ENCODE measurements around the gene DDX47. TPM values are rescaled to one million over a fixed set of nuclear protein-coding genes. Genes with fewer than 3 reads are reported as not detected.
A peak's percentile ranks its signal among the peaks of the same experiment; 100 is the strongest.

DDX47 gene
- total and polyA plus RNA-seq, 2 of the 4 experiments (the other 2 are of a cell fraction), result 77.8 to 89.5 TPM

DNA sequence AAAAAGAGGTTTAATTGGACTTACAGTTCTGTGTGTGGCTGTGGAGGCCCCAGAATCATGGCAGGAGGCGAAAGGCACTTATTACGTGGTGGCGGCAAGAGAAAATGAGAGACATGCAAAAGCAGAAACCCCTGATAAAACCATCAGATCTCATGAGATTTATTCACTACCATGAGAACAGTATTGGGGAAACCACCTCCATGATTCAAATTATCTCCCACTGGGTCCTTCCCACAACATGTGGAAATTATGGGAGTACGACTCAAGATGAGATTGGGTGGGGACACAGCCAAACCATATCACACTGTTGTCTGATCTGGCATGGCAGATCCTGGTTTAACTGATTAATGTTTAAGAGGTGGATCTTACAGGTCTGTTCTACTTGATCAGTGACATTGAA lies 5.6 kb downstream of the DDX47 start:
- TF ChIP-seq CEBPB (IDR thresholded peaks at IDR 0.05; ENCODE audit: low read depth, low read length) (no peak), FOS (IDR thresholded peaks at IDR 0.05; ENCODE audit: low read depth, low read length) (no peak), MXI1 (IDR thresholded peaks at IDR 0.05; ENCODE audit: borderline replicate concordance, low read depth, low read length) (no peak), RCOR1 (IDR thresholded peaks at IDR 0.05; ENCODE audit: insufficient replicate concordance, low read length) (no peak), RFX5 (IDR thresholded peaks at IDR 0.05; ENCODE audit: low read depth, low read length) (no peak), SMC3 (IDR thresholded peaks at IDR 0.05; ENCODE audit: low read depth, low read length) (no peak), NFE2L2 (IDR thresholded peaks at IDR 0.05; ENCODE audit: low read depth, low read length) (no peak), POLR2A (IDR thresholded peaks at IDR 0.05; ENCODE audit: low read depth, low read length) (no peak), MAFK (IDR thresholded peaks at IDR 0.05; ENCODE audit: low read depth, low read length) (no peak), RAD21 (IDR thresholded peaks at IDR 0.05; ENCODE audit: low read length) (no peak)
- TF ChIP-seq, protein P1, sequence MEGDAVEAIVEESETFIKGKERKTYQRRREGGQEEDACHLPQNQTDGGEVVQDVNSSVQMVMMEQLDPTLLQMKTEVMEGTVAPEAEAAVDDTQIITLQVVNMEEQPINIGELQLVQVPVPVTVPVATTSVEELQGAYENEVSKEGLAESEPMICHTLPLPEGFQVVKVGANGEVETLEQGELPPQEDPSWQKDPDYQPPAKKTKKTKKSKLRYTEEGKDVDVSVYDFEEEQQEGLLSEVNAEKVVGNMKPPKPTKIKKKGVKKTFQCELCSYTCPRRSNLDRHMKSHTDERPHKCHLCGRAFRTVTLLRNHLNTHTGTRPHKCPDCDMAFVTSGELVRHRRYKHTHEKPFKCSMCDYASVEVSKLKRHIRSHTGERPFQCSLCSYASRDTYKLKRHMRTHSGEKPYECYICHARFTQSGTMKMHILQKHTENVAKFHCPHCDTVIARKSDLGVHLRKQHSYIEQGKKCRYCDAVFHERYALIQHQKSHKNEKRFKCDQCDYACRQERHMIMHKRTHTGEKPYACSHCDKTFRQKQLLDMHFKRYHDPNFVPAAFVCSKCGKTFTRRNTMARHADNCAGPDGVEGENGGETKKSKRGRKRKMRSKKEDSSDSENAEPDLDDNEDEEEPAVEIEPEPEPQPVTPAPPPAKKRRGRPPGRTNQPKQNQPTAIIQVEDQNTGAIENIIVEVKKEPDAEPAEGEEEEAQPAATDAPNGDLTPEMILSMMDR (conservative IDR thresholded peaks at IDR 0.05; ENCODE audit: low read depth, low read length), result no peak
- H3K23ac ChIP-seq (ENCODE audit: low read depth, low read length), result peak overlapping the region; percentile 98
- in situ Hi-C loops (cut with MboI; ENCODE audit: low sequenced_read_pairs), result no loop called here
- peak overlapping the region; percentile 96; the same call in 1 of the 2 replicates for H4K5ac ChIP-seq (ENCODE audit: low read depth, low read length)
- peak overlapping the region; percentile 69 to 96 for H4K8ac ChIP-seq (ENCODE audit: low read depth in 2 of 2, low read length in 2 of 2)
- peak overlapping the region; percentile 79 for H3K56ac ChIP-seq (ENCODE audit: extremely low read depth, insufficient read depth, low read length)
- H3K79me1 ChIP-seq (ENCODE audit: low read depth in 1 of 2, low read length in 2 of 2), result peaks cover 24 to 68% of the 10 kb centered on the region in 2 experiments
- no CpG with 5 or more reads among the region's 4 CpGs for WGBS, 2 experiments (ENCODE audit: extremely low coverage in 2 of 2, insufficient read length in 1 of 2)
- no peaks in the 10 kb centered on the region for H3K9me3 ChIP-seq (ENCODE audit: control insufficient read depth, insufficient read depth, low read length)
- BruUV-seq (replicated peaks), result no TSS peak
- peak overlapping the region; percentile 92; the same call in 1 of the 2 replicates for H3K18ac ChIP-seq (ENCODE audit: low read depth, low read length)
- H2BK20ac ChIP-seq (ENCODE audit: low read depth, low read length), result peak overlapping the region; percentile 97
- no peak for DNase-seq
- peaks cover 7% of the 10 kb centered on the region; the same call in 1 of the 2 replicates for H4K20me1 ChIP-seq (ENCODE audit: insufficient read depth, low read length)
- no peak overlapping the region for H2AK9ac ChIP-seq (replicated peaks; ENCODE audit: low read depth, low read length, poor library complexity)
- H3K36me3 ChIP-seq (ENCODE audit: control insufficient read depth, insufficient read depth, low read length), result peaks cover 13% of the 10 kb centered on the region
- ChIA-PET CTCF (interaction anchor here (1.0 kb wide), 1 partner anchor 157 kb away, joined by 4 read pairs; no protein-coding TSS in a partner anchor), POLR2A (ENCODE audit: unreplicated experiment) (interaction anchor here (0.6 to 1.3 kb wide), 5 partner anchors 10 to 1962 kb away, joined by 3 to 5 read pairs (median 3); no protein-coding TSS in a partner anchor)
- peak overlapping the region; percentile 86 for H3K27ac ChIP-seq (ENCODE audit: insufficient read depth, low read length)
- H3K14ac ChIP-seq (replicated peaks; ENCODE audit: low read depth, low read length), result peak overlapping the region; percentile 96
- H3K9me1 ChIP-seq (ENCODE audit: insufficient read depth, low read length), result peaks cover 8% of the 10 kb centered on the region
- peak overlapping the region; percentile 33; the same call in 1 of the 2 replicates for H3K9ac ChIP-seq (ENCODE audit: low read depth, low read length)
- H3K4me3 ChIP-seq (ENCODE audit: insufficient read depth, low read depth, low read length), result no peak overlapping the region
- intact Hi-C loops (cut with micrococcal nuclease), result loop anchor here (5.0 kb wide), 1 partner anchor 91 kb away; no protein-coding TSS in a partner anchor
- peak overlapping the region; percentile 91 for H2AK5ac ChIP-seq (ENCODE audit: low read depth, low read length)
- H3K4me1 ChIP-seq (ENCODE audit: control insufficient read depth, insufficient read depth, low read length), result peaks cover 25% of the 10 kb centered on the region
- H2BK15ac ChIP-seq (ENCODE audit: low read depth, low read length), result peak overlapping the region; percentile 89; the same call in 2 of the 3 replicates
- H4K91ac ChIP-seq (ENCODE audit: insufficient read depth, low read depth, low read length), result peak overlapping the region; percentile 72
- H3K27me3 ChIP-seq (ENCODE audit: control insufficient read depth, insufficient read depth, low read length), result no peaks in the 10 kb centered on the region
- H2BK120ac ChIP-seq (ENCODE audit: low read depth, low read length), result peak overlapping the region; percentile 92
- no peak for ATAC-seq (ENCODE audit: low read depth)
- no peak overlapping the region for H2AFZ ChIP-seq (replicated peaks; ENCODE audit: low read length, poor library complexity)
- H3K4ac ChIP-seq (ENCODE audit: low read depth, low read length), result peak overlapping the region; percentile 91
- dilution Hi-C loops (cut with HindIII; ENCODE audit: low sequenced_read_pairs, unreplicated experiment), result no loop called here
- H3K4me2 ChIP-seq (ENCODE audit: low read depth, low read length), result peak overlapping the region; percentile 8; the same call in 1 of the 2 replicates
- peak overlapping the region; percentile 99 for H2BK5ac ChIP-seq (ENCODE audit: low read depth, low read length, poor library complexity, severe bottlenecking)
